Stimulated activated CD8-positive, alpha-beta memory T cell treated with anti-CD3 and anti-CD28 coated beads, Interleukin-15, amount 100 ng/mL, for 24 hours (primary cell): ENCODE results near the gene TMEM151A.

Experiments used
- DNase-seq: peaks from one replicate; pipeline ENCODE4 v3.0.0-alpha.2; 2020; ENCODE audit warnings: low read depth

TMEM151A gene

DNA sequence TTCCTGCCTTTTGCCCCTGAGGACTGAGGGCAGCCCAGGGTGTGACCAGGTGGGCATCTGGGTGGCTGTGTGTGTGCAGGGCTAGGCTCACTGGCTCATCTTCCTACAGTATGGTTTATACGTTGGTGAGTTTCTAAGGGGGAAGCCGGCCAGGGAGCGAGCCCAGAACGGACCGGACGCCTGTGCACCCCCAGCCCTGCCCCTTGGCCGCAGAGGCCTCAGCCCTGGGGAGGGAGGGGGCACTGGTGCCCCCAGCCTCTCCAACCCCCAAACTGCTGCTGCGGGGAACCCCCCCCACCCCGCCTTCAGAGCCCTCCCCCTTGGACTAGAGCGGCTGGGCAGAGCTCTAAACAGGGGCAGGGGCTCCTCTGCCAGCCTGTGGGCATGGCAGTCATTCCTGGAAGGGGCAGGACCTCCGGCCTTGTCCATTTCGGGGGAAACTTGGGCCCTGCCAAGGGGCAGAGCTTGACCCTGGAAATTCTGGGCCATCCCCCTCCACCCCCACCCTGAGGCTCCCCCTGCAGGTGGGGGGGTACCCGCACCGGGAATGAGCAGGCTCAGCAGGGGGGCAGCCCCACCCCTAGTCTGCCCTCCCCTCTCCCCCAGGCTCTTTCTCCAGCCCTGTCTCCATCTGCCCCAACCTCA, 8.1 kb upstream of the TMEM151A start:
- DNase-seq, result no peak

DNA sequence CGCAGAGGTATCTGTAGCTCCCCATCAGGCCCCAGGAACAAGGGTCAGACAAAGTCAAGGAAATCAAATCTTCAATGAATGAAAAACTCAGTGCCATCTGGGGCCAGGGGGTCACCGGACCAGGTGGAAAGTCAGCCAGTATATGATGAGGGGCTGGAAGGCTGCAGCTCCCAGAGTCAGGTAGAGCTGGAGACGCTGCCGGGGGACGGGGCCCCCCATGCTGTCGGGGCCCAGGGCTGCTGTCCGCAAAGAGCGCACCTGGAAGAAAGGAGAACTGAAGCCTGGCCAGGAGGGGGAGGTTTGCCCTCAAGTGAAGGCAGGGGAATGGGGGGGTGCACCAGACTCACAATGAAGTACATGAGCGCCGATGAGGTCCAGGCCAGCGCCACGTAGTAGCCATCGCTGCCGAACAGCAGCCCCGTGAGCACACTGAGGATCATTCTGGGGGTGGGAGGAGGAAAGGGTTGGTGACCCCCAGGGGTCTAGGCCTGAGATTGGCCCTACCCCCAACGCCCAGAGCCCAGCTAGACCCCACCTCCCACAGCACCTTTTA, 7.1 kb upstream of the TMEM151A start:
- no peak for DNase-seq

GRCh38 chr11:66285250-66285947, 6.3 kb upstream of the TMEM151A start:
- no peak for DNase-seq

DNA sequence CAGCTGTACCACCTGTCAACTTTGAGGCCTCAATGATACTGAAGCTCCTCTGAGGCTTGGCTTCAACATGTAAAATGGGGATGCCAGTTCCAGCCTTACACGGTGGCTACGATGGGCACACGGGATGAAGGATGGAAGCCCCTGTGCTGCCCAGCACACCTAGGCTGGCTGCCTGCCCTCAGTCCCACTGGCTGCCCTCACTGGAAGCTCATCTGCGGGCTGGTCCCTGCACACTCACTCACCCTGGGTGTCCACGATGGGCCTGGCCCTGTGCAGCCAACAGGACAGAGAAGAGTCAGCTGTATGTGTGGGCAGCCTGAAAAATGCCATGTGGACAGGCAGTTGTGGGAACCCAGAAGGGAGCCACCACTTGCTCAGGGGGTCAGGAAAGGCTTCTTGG, 5.0 kb upstream of the TMEM151A start:
- DNase-seq, result no peak

DNA sequence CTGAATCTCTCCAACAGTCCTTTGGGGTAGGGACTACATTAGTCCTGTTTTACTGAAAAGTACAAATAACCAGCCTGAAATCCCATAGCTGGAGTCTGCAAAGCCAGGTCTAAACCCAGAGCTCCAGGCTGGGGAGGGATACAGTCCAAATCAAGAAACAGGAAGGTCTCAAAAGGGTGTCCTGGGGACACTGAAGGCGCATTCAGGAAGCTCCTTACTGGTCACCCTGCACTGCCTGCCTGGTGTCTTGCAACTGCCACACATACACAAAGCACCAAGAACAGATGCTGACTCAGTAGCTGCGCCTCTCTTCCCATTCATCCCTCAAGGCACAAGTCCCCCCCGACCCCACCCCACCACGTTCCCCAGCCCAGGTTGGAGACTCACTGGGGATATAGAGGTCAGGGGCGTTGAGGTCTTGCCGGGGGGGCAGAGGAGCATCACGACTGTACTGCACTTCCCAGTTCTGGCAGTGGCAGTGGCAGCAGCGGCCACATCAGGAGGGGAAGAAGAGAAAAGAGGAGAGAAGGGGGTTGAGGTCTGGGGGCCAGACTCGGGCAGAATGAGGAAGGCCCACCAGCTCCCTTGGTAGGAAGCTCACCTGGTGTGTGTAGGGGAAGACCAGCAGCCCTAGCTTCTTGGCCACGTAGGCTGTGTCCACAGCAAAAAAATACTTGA, 4.3 kb upstream of the TMEM151A start:
- no peak for DNase-seq

- DNase-seq, result no peak
Observed at GRCh38 chr11:66287889-66288670, 3.6 kb upstream of the TMEM151A start.

GRCh38 chr11:66288671-66289547, 2.8 kb upstream of the TMEM151A start, which contains the start of gene YIF1A:
YIF1A (minus strand) TSS chr11:66289143; CDS start chr11:66288985, 158 bp downstream.
- DNase-seq, result peak; percentile 86

GRCh38 chr11:66289548-66290329, 2.0 kb upstream of the TMEM151A start:
- peak; percentile 59 for DNase-seq

DNA sequence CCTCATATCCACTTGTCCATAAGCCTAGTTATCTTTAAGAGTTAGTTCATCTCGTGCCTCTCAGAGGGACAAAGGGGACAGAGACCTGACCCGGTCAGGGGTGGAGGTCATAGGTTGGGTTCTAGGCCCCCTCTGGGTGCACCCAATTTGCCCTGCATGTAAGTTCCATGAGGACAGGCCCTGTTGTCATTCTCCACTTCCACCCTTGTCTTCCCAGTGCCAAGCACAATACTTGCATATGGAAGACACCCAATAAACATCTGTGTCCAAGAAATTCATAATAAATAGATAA, 1.4 kb upstream of the TMEM151A start:
- DNase-seq, result no peak

- DNase-seq, result no peak
Observed at GRCh38 chr11:66291303-66291705, 390 bp upstream of the TMEM151A start.

DNA sequence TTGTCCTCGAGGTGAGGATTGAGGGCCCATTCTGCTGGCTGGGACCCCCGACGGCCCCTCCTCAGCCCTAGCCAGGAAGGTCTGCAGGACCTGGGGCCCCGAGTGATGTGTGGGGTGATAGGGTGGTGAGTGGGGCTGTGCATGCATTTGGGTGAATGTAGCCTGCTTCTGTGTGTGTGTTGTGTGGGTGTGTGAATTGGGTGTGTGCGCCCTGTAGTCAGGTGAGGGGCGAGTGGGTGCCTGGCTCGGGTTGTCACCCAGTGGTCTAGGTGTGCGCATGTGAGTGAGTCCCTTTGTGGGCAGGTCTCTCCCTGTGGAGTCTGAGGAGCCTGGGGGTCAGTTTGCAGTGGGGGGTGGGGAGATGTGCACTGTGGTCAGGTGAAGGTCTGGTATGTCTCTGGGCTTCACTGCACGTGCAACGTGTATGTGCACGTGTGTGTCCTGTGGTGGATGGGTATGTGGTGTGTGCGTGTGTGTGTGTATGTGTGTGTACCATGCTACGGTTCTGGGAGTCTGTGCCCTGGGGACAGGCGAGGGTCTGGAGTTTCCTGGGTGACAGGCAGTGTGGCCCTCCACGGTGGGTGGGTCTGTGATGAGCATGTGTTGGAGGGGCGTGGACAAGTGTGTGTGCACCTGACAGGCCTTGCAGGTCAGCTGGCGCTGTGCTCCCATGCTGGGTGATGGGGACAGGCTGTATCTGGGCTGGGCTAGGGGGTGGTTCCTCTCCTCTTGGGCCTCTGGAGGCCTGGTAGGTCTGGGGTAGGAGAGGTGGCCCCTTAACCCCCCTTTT, 1.0 kb downstream of the TMEM151A start:
- DNase-seq, result no peak

DNA sequence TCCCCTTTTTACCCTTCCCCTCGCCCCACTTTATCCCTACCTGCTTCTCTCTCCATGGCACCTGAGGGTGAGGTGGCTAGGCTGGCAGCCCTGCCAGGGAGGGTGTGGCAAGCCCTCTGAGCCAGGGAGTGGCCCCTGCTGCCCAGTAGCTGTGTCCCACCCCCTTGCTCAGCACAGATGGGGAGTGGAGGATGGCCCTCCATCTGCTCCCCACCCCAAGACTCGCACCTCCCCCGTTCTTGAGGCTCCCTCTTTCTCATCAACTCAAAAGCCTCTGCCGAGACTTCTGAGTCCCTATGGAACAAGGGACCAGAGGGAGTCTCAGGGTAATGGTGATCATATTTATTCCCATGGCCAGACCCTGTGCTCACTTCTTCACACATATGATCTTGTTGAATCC, 1.7 kb downstream of the TMEM151A start:
- DNase-seq, result no peak

- no peak for DNase-seq
Observed at GRCh38 chr11:66293777-66294625, 2.3 kb downstream of the TMEM151A start.

- no peak for DNase-seq
Observed at GRCh38 chr11:66294626-66295620, 3.2 kb downstream of the TMEM151A start.

GRCh38 chr11:66297610-66298009, 5.9 kb downstream of the TMEM151A start:
- DNase-seq, result no peak

- no peak for DNase-seq
Observed at GRCh38 chr11:66299186-66299585, 7.5 kb downstream of the TMEM151A start.

GRCh38 chr11:66302656-66303055, 11.0 kb downstream of the TMEM151A start:
- no peak for DNase-seq
